ENCODE data around the gene TRIM71.

DNA sequence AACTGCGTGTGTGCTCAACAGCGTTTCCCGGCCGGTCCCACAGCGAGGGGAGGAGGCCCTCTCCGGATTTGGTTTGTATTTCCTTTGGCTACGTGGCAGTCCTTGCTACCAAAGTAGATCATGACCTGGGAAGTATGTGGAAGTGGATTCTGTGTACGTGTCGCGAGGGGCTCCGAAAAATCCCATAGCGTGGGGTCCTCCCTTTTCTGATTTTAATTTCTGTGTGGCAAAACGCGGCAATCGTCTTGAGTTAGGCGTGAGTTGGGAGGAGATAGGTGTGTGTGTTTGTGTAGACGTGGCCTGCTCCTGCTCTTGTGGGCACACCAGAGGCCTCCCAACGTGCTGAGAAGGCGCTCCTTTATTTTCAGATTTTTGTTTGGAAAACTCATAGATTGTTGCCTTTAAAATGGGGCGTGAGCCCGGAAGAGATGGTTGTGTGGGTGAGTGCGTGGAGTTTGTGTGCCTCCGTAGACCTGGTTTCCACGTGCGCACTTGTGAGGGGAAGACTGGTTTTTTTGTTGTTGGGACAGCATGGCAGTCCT, 1.2 kb downstream of the TRIM71 start:
- TF ChIP-seq POLR2AphosphoS5 (IDR thresholded peaks at IDR 0.05; ENCODE audit: low read depth, low read length) = no peak
- no peak for TF ChIP-seq POLR2A (IDR thresholded peaks at IDR 0.05; ENCODE audit: low read depth, low read length)
- TF ChIP-seq TAF1 (IDR thresholded peaks at IDR 0.05; ENCODE audit: low read depth, low read length) = no peak
